GM19468 (cell line): ENCODE results near the gene VAMP3.

ENCODE experiments used
- ATAC-seq: cut with Tn5 transposase; IDR thresholded peaks from one replicate; pipeline ENCODE4 v1.9.1; 2021; ENCODE audit warnings: mild to moderate bottlenecking, moderate library complexity, moderate number of reproducible peaks; ENCODE audit not compliant: unreplicated experiment; ENCODE audit errors: extremely low read depth

The VAMP3 gene

GRCh38 chr1:7770997-7771822 lies at the start of gene VAMP3:
Gene VAMP3 (plus strand): TSS chr1:7771296. CDS start chr1:7771384, 88 bp downstream.
- ATAC-seq: peak; percentile 49

GRCh38 chr1:7721940-7722669 lies 49.0 kb upstream of the VAMP3 start:
- ATAC-seq: no peak

GRCh38 chr1:7722670-7723012 lies 48.5 kb upstream of the VAMP3 start:
- no peak for ATAC-seq

- no peak for ATAC-seq
Observed at GRCh38 chr1:7726623-7727022, 44.5 kb upstream of the VAMP3 start.

GRCh38 chr1:7727809-7728471 lies 43.2 kb upstream of the VAMP3 start:
- no peak for ATAC-seq

- no peak for ATAC-seq
Observed at GRCh38 chr1:7729761-7730160, 41.3 kb upstream of the VAMP3 start.

GRCh38 chr1:7732331-7732730 lies 38.8 kb upstream of the VAMP3 start:
- ATAC-seq: no peak

GRCh38 chr1:7733276-7733675 lies 37.8 kb upstream of the VAMP3 start:
- ATAC-seq: no peak

GRCh38 chr1:7738044-7738443 lies 33.1 kb upstream of the VAMP3 start:
- ATAC-seq: no peak

GRCh38 chr1:7743346-7743745 lies 27.8 kb upstream of the VAMP3 start:
- ATAC-seq: no peak

GRCh38 chr1:7744882-7745281 lies 26.2 kb upstream of the VAMP3 start:
- ATAC-seq: no peak

- no peak for ATAC-seq
Observed at GRCh38 chr1:7745783-7746182, 25.3 kb upstream of the VAMP3 start.

GRCh38 chr1:7747605-7748004 lies 23.5 kb upstream of the VAMP3 start:
- ATAC-seq: no peak

GRCh38 chr1:7749126-7749525 lies 22.0 kb upstream of the VAMP3 start:
- ATAC-seq: no peak

- ATAC-seq: no peak
Observed at GRCh38 chr1:7751174-7751573, 19.9 kb upstream of the VAMP3 start.

- ATAC-seq: no peak
Observed at GRCh38 chr1:7752512-7753417, 18.3 kb upstream of the VAMP3 start.

- ATAC-seq: no peak
Observed at GRCh38 chr1:7753641-7754040, 17.5 kb upstream of the VAMP3 start.

GRCh38 chr1:7754234-7754633 lies 16.9 kb upstream of the VAMP3 start:
- ATAC-seq: no peak

GRCh38 chr1:7755448-7755847 lies 15.6 kb upstream of the VAMP3 start:
- no peak for ATAC-seq

GRCh38 chr1:7760245-7760644 lies 10.9 kb upstream of the VAMP3 start:
- no peak for ATAC-seq
